ENCODE measurements around the gene B4GALNT4.

GRCh38 chr11:396511-396947, 27.2 kb downstream of the B4GALNT4 start:
- TF ChIP-seq CTCF (IDR thresholded peaks at IDR 0.05): peak in 1 of 7 experiments; percentile 6
- TF ChIP-seq POLR2A (IDR thresholded peaks at IDR 0.05): no peak
